Testis (tissue), 2 donors: Measurements from ENCODE around the gene SIRT2.

ENCODE experiments used
- CTCF ChIP-seq, 3 experiments: fragments of 450-650 bp in 2 of 3; fragments of 200-600 bp in 1 of 3; sonication (generic) in 1 of 3; IDR thresholded peaks; one replicate each; pipeline ENCODE4 v1.5.1; 2016 to 2019; ENCODE audit warnings: antibody characterized with exemption in 3 of 3, mild to moderate bottlenecking in 2 of 3, moderate library complexity in 1 of 3
- POLR2A ChIP-seq: fragments of 450-650 bp; IDR thresholded peaks from one replicate; pipeline ENCODE4 v1.6.1; 2017; ENCODE audit warnings: antibody characterized with exemption, mild to moderate bottlenecking, moderate library complexity

DNA sequence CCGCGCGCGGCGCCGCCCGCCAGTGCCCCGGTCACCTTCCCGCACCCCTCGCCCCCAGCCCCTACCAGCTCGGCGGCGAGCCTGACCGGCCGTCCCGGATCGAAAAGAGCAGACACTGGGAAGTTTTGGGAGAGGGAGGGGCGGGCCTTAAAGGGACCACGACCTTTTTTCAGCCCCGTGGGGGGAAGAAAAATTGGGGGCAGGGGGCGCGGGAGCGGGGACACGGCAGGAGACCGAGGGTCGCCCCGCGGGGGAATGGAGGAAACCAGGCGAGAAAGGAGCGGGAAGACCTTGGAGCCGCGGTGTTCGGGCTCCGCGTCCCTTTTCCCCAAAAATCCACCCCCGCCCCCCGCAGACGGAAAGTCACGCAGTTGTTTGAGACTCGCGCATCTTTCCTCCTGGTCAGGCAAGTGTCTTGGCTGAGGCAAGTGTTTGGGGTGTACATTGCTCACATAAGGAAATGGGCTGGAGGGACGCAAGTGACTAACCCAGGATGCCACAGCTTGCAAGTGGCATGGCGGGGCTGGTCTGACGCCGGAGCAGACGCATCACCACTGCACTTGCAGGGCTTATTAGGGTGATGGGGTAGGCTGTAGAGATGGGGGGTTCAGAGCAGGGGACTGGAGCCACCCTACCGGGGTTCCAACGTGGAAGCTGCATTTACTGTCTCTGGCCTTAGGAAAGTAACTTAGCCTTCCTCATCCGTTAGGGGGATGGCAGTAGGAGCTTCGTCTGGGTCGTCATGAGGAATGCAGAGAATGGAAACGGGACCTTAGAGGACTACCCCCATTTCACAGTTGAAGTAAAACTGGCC lies 47.0 kb downstream of the SIRT2 start:
- TF ChIP-seq CTCF (IDR thresholded peaks at IDR 0.05), result no peak
- no peak for TF ChIP-seq POLR2A
